T-helper 2 cell (primary cell): ENCODE data around the gene CYP1A1.
"Not testable (repeated sequence)": the region's sequence is repeated elsewhere in the genome, so short reads cannot be mapped to it uniquely, and the experiment has no call there.

Experiments used
- DNase-seq, 5 experiments: peaks; one replicate each; pipeline versions ENCODE4 v3.0.0 to v3.0.0-alpha.2; 2012 to 2022
- total RNA-seq, 2 donors: gene quantifications; one replicate each; lab custom pipeline; 2026; lab: John Stamatoyannopoulos, UW

The CYP1A1 gene, protein sequence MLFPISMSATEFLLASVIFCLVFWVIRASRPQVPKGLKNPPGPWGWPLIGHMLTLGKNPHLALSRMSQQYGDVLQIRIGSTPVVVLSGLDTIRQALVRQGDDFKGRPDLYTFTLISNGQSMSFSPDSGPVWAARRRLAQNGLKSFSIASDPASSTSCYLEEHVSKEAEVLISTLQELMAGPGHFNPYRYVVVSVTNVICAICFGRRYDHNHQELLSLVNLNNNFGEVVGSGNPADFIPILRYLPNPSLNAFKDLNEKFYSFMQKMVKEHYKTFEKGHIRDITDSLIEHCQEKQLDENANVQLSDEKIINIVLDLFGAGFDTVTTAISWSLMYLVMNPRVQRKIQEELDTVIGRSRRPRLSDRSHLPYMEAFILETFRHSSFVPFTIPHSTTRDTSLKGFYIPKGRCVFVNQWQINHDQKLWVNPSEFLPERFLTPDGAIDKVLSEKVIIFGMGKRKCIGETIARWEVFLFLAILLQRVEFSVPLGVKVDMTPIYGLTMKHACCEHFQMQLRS
- 0 to 0.07 reads per million in 2 donors for total RNA-seq

- peak in 2 of 5 experiments; percentile 12 to 36 for DNase-seq
Observed at GRCh38 chr15:74725225-74725774, at the start of gene CYP1A1. Gene CYP1A1, minus strand, starts transcription at chr15:74725528. Its CDS starts 2,431 bp downstream, at chr15:74723097.

- DNase-seq: no peak
Observed at GRCh38 chr15:74773731-74774252, 48.5 kb upstream of the CYP1A1 start.

- no peak for DNase-seq
Observed at GRCh38 chr15:74773329-74773728, 48.0 kb upstream of the CYP1A1 start.

- DNase-seq: no peak
Observed at GRCh38 chr15:74770211-74770903, 45.0 kb upstream of the CYP1A1 start.

GRCh38 chr15:74769463-74770025 lies 44.2 kb upstream of the CYP1A1 start:
- DNase-seq: no peak

DNA sequence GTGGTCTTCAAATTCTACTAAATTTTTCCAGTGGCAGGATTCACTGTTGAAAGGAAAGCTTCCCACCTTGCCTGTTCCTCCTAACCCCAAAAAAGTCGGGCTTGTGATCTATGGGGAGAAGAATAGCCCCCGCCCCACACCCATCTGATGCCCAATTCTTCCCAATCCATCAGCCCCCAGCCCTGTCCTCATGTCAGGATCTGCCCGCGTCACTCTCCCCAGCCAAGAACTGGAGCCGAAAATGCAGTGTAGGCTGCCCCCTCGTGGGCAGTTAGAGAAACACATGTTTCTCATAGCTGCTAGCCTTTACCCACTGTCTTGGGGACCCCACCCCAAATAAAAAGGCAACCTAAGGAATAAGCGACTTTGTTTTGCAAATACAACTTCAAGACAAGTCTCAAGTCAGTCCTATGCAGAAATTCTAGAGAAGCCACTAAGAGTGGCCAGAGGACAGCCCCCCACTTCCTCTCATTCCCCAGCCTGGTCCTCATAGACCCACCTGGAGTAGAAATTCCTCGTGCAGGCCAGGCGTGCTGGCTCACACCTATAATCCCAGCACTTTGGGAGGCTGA lies 43.5 kb upstream of the CYP1A1 start:
- DNase-seq: peak in 3 of 5 experiments; percentile 45 to 58 (median 58)

DNA sequence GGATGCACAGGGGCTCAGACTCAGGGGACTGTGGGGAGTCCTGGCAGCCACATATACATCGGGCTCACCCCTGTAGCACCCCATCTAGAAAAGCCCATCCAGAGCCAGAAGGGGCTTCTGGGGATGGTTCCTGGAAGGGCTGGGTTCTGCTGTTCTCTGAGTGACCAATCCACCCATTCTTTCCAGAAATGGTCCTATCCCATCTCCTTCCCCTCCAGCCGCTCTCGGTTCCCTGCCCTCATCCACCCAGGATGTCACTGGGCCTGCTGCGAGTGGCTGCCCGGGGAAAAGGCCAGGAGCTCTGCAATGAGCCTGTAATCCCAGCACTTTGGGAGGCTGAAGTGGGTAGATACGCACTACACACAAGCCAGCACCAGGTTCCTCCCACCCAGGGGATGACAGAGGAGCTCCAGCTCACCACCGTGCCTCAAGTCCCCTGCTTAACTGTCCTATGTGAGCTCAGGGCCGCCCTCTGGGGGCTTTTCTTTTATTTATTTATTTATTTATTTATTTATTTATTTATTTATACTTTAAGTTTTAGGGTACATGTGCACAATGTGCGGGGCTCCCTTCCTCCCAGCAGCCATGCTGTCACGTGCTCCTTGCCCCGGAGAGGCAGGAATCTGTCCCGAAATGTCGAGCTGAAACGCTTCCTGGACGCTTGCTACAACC lies 42.9 kb upstream of the CYP1A1 start:
- DNase-seq: no peak

DNA sequence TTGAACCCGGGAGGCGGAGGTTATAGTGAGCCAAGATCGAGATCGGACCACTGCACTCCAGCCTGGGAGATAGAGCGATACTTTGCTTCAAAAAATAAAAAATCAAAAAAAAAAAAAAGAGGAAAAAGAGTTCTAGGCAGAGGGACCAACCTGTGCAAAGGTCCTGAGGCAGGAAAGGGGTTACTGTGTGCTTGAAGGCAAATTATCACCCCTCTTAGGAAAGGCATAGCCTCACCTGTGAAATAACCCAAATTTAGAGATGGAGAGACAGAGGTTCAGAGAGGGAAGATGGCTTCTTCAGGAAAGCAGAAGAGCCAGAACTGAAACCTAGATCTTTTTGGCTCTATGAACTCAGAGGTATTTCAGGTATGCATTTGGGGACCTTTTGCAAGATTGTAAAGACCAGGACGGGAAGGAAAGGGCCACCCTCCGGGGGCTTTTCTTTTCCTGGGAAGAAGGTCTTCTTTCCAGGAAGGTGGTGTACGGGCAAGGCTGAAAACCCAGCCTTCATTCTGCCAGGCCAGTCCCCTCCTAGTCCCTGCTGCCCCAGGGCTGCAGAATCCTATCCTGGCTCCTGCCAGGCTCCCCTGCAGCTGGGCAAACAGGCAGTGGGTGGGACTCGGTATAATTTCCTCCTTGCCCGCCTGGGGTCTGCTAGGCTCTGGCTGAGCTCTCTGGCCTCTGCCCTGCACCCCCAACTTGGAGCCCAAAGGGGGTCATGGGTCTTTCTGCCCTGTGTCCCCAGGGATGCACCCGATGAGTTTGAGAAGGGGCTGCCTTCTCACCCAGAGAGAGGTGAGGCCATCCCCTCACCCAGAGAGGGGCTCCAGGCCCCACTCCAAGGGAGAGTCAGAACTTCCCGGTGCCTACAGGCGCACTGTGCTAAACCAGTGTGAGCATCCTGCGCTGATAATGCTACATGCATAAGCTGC lies 42.1 kb upstream of the CYP1A1 start:
- DNase-seq: no peak

GRCh38 chr15:74763416-74763815 lies 38.1 kb upstream of the CYP1A1 start:
- no peak for DNase-seq

GRCh38 chr15:74762791-74763150 lies 37.4 kb upstream of the CYP1A1 start:
- DNase-seq: no peak

GRCh38 chr15:74758736-74759135 lies 33.4 kb upstream of the CYP1A1 start:
- DNase-seq: no peak

GRCh38 chr15:74754593-74755215 lies 29.4 kb upstream of the CYP1A1 start:
- no peak for DNase-seq

- no peak for DNase-seq
Observed at GRCh38 chr15:74752531-74752930, 27.2 kb upstream of the CYP1A1 start.

DNA sequence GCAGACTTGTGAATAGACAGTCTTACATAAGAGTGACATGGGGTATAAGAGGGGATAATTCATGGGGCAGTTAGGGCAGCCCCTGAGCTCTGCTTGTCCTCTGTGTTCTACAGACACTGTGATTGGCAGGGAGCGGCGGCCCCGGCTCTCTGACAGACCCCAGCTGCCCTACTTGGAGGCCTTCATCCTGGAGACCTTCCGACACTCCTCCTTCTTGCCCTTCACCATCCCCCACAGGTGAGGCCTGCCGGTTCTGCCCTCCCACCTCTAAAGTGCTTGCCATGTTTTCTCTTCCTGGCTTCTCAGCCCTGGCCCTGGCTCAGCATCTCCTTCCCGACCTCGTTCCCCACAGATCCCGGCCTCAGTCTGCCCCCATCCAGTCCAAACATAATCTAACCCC lies 26.7 kb upstream of the CYP1A1 start:
- no peak for DNase-seq

- DNase-seq: no peak
Observed at GRCh38 chr15:74750751-74751150, 25.4 kb upstream of the CYP1A1 start.

GRCh38 chr15:74749832-74750231 lies 24.5 kb upstream of the CYP1A1 start:
- DNase-seq: no peak

GRCh38 chr15:74748322-74748946 lies 23.1 kb upstream of the CYP1A1 start, which contains the start of gene CYP1A2:
Gene CYP1A2, plus strand, starts transcription at chr15:74748845. Its CDS starts 894 bp downstream, at chr15:74749739.
- DNase-seq: no peak

DNA sequence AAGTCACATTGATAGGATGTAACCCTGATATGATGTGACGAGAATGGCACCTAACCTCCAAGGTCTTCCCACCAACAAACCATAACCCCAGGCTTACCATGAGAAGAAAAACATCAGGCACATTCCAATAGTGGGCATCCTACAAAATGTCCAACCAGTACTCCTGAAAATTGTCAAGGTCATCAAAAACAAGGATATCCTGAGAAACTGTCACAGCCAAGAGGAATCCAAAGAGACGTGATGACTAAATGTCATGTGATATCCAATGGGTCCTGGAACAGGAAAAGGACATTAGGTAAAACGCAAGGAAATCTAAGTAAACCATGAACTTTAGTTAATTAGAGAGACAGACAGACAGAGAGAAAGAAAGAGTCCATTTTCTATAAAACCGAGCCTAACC lies 21.1 kb upstream of the CYP1A1 start:
- no peak for DNase-seq

DNA sequence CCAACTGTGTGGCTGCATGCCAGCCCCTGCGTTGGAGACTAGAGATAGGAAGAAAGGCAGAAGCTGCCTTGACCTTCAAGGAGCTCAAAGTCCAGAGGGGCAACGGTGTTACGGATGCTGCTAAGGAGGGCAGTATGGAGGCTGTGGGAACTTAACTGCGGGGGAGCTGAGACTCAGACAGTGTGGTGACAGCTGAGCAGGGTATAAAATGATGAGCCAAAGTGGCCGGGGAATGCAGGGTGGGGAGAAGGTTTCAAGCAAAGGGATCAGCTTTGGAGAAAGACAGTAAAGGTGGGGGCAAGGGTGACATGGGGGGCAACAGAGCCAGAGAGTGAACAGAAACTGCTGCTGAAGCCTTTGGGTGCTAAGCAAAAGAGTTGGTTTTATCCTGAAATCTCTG lies 17.1 kb upstream of the CYP1A1 start:
- DNase-seq: no peak

DNA sequence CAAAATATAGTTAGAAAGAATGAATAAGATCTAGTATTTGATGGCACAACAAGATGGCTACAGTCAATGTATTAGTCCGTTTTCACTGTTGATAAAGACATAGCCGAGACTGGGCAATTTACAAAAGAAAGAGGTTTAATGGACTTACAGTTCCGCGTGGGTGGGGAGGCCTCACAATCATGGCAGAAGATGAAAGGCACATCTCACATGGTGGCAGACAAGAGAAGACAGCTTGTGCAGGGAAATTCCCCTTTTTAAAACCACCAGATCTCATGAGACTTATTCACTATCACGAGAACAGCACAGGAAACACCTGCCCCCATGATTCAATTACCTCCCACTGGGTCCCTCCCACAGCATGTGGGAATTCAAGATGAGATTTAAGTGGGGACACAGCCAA lies 12.9 kb upstream of the CYP1A1 start:
- DNase-seq: not testable (repeated sequence)
